NCI-H524 (cell line): ENCODE results near the gene WNT3A.

ENCODE experiments used
- DNase-seq, 2 experiments: peaks; one replicate each; lab custom pipeline; 2025; lab: John Stamatoyannopoulos, UW

The WNT3A gene

GRCh38 chr1:228048659-228049298, 42.0 kb downstream of the WNT3A start:
- no peak for DNase-seq

GRCh38 chr1:228050571-228051231, 43.9 kb downstream of the WNT3A start:
- DNase-seq: no peak

GRCh38 chr1:228058172-228058948, 51.6 kb downstream of the WNT3A start:
- DNase-seq: no peak

- DNase-seq: peak in 1 of 2 experiments; percentile 13
Observed at GRCh38 chr1:228058949-228059633, 52.3 kb downstream of the WNT3A start.

GRCh38 chr1:228059634-228060457, 53.0 kb downstream of the WNT3A start:
- DNase-seq: peak in 1 of 2 experiments; percentile 29

GRCh38 chr1:228060458-228061190, 53.8 kb downstream of the WNT3A start:
- DNase-seq: no peak

GRCh38 chr1:228061411-228062084, 54.8 kb downstream of the WNT3A start:
- DNase-seq: no peak

GRCh38 chr1:228062085-228062791, 55.4 kb downstream of the WNT3A start:
- no peak for DNase-seq

- DNase-seq: no peak
Observed at GRCh38 chr1:228062812-228063211, 56.0 kb downstream of the WNT3A start.

GRCh38 chr1:228063251-228064191, 56.7 kb downstream of the WNT3A start:
- DNase-seq: no peak

GRCh38 chr1:228064296-228064695, 57.5 kb downstream of the WNT3A start:
- no peak for DNase-seq

GRCh38 chr1:228064741-228065542, 58.1 kb downstream of the WNT3A start:
- no peak for DNase-seq

GRCh38 chr1:228065543-228066347, 58.9 kb downstream of the WNT3A start:
- DNase-seq: no peak

GRCh38 chr1:228066416-228066815, 59.6 kb downstream of the WNT3A start:
- DNase-seq: no peak

GRCh38 chr1:228066891-228067654, 60.3 kb downstream of the WNT3A start:
- DNase-seq: no peak

- no peak for DNase-seq
Observed at GRCh38 chr1:228068359-228068758, 61.6 kb downstream of the WNT3A start.
